ENCODE results near the gene POLD3.

The POLD3 gene

GRCh38 chr11:74642912-74643311 is 50.5 kb downstream of the POLD3 start:
- no peak for TF ChIP-seq CTCF (IDR thresholded peaks at IDR 0.05; ENCODE audit: extremely low read depth, insufficient read depth, missing control alignments)
- in situ Hi-C loops (cut with MboI; ENCODE audit: low pct_unique_long_range_greater_than_20kb, low sequenced_read_pairs, unreplicated experiment): no loop called here
- no peak for DNase-seq (ENCODE audit: low spot score)

GRCh38 chr11:74644081-74644480 is 51.7 kb downstream of the POLD3 start:
- in situ Hi-C loops (cut with MboI; ENCODE audit: low pct_unique_long_range_greater_than_20kb, low sequenced_read_pairs, unreplicated experiment): no loop called here
- no peak for TF ChIP-seq CTCF (IDR thresholded peaks at IDR 0.05; ENCODE audit: extremely low read depth, insufficient read depth, missing control alignments)

GRCh38 chr11:74646215-74646614 is 53.8 kb downstream of the POLD3 start:
- no peak for TF ChIP-seq CTCF (IDR thresholded peaks at IDR 0.05; ENCODE audit: extremely low read depth, insufficient read depth, missing control alignments)
- in situ Hi-C loops (cut with MboI; ENCODE audit: low pct_unique_long_range_greater_than_20kb, low sequenced_read_pairs, unreplicated experiment): no loop called here
- no peak for DNase-seq (ENCODE audit: low spot score)

More at GRCh38 chr11:74644081-74644480, 51.7 kb downstream of the POLD3 start:
- DNase-seq (ENCODE audit: low spot score): no peak

- TF ChIP-seq CTCF (IDR thresholded peaks at IDR 0.05; ENCODE audit: extremely low read depth, insufficient read depth, missing control alignments): no peak
- DNase-seq (ENCODE audit: low spot score): no peak
- in situ Hi-C loops (cut with MboI; ENCODE audit: low pct_unique_long_range_greater_than_20kb, low sequenced_read_pairs, unreplicated experiment): no loop called here
These were observed 54.6 kb downstream of the POLD3 start for GRCh38 chr11:74646954-74647353.

GRCh38 chr11:74647404-74647803 is 55.0 kb downstream of the POLD3 start:
- no peak for TF ChIP-seq CTCF (IDR thresholded peaks at IDR 0.05; ENCODE audit: extremely low read depth, insufficient read depth, missing control alignments)
- in situ Hi-C loops (cut with MboI; ENCODE audit: low pct_unique_long_range_greater_than_20kb, low sequenced_read_pairs, unreplicated experiment): no loop called here
- DNase-seq (ENCODE audit: low spot score): no peak

GRCh38 chr11:74647831-74648230 is 55.4 kb downstream of the POLD3 start:
- TF ChIP-seq CTCF (IDR thresholded peaks at IDR 0.05; ENCODE audit: extremely low read depth, insufficient read depth, missing control alignments): no peak
- no peak for DNase-seq (ENCODE audit: low spot score)
- in situ Hi-C loops (cut with MboI; ENCODE audit: low pct_unique_long_range_greater_than_20kb, low sequenced_read_pairs, unreplicated experiment): no loop called here

- in situ Hi-C loops (cut with MboI; ENCODE audit: low pct_unique_long_range_greater_than_20kb, low sequenced_read_pairs, unreplicated experiment): no loop called here
- DNase-seq (ENCODE audit: low spot score): no peak
- no peak for TF ChIP-seq CTCF (IDR thresholded peaks at IDR 0.05; ENCODE audit: extremely low read depth, insufficient read depth, missing control alignments)
These were observed 56.5 kb downstream of the POLD3 start for GRCh38 chr11:74648894-74649293.
